SK-N-SH (cell line): Measurements from ENCODE around the gene CEP57L1. TPM values are rescaled to one million over a fixed set of nuclear protein-coding genes. Genes with fewer than 3 reads are reported as not detected.

Experiments used
- CTCF ChIA-PET: fragments of 300-600, 350-600 bp; formaldehyde crosslinking; extraction: SDS; loops from one replicate; lab custom pipeline; 2021; lab: Yijun Ruan, JAX
- POLR2A ChIA-PET: fragments of 350-600 bp; sonication (Branson Sonifier 250); formaldehyde crosslinking; extraction: SDS; loops from one replicate; lab custom pipeline; 2020; ENCODE audit warnings: antibody characterized with exemption, inconsistent platforms; lab: Yijun Ruan, JAX
- DNase-seq: peaks from one replicate; pipeline ENCODE4 v3.0.0; 2012
- H2AFZ ChIP-seq: fragments of 200-600 bp; sonication (generic); 2 replicates; pipeline ENCODE4 v1.8.1; 2016; ENCODE audit warnings: antibody characterized with exemption, mild to moderate bottlenecking, low read depth
- H3F3A ChIP-seq: fragments of 200-600 bp; sonication (generic); replicated peaks from 2 replicates; pipeline ENCODE3; 2016; ENCODE audit warnings: antibody characterized with exemption, mild to moderate bottlenecking; ENCODE audit not compliant: insufficient read depth
- H3K27ac ChIP-seq, 2 experiments: fragments of 200-500 bp in 1 of 2; fragments of 200-600 bp in 1 of 2; sonication (Bioruptor generic) in 1 of 2; sonication (generic), shearing (Covaris generic) in 1 of 2; 2 replicates each; pipeline versions ENCODE4 v1.5.1 to v1.6.1; 2014 to 2016; ENCODE audit warnings: low read depth in 2 of 2, inconsistent platforms in 1 of 2, low read length in 1 of 2, mild to moderate bottlenecking in 1 of 2, mixed read lengths in 1 of 2
- H3K27me3 ChIP-seq: fragments of 200-600 bp; sonication (generic), shearing (Covaris generic); 2 replicates; pipeline ENCODE4 v1.6.1; 2016; ENCODE audit warnings: mixed run types; ENCODE audit not compliant: insufficient read depth
- H3K36me3 ChIP-seq, 2 experiments: fragments of 200-500 bp in 1 of 2; fragments of 200-600 bp in 1 of 2; sonication (Bioruptor generic) in 1 of 2; sonication (generic) in 1 of 2; replicated peaks in 1 of 2; 2 replicates each; pipeline versions ENCODE3 to v1.5.1; 2014 to 2016; ENCODE audit warnings: low read length in 1 of 2, mild to moderate bottlenecking in 1 of 2; ENCODE audit not compliant: insufficient read depth in 2 of 2, control insufficient read depth in 1 of 2
- H3K4me1 ChIP-seq, 2 experiments: fragments of 200-500 bp in 1 of 2; fragments of 200-600 bp in 1 of 2; sonication (Bioruptor generic) in 1 of 2; sonication (generic), shearing (Covaris generic) in 1 of 2; 2 replicates each; pipeline versions ENCODE4 v1.5.1 to v1.6.1; 2014 to 2016; ENCODE audit warnings: low read depth in 1 of 2, low read length in 1 of 2, mixed run types in 1 of 2; ENCODE audit not compliant: insufficient read depth in 2 of 2, control insufficient read depth in 1 of 2
- H3K4me2 ChIP-seq: fragments of 200-600 bp; sonication (generic), shearing (Covaris generic); 2 replicates; pipeline ENCODE4 v1.6.1; 2017; ENCODE audit warnings: mixed run types
- H3K4me3 ChIP-seq, 2 experiments: fragments of 200-500 bp in 1 of 2; fragments of 200-600 bp in 1 of 2; sonication (Bioruptor generic) in 1 of 2; sonication (generic), shearing (Covaris generic) in 1 of 2; 2 replicates each; pipeline versions ENCODE4 v1.5.1 to v1.8.1; 2014 to 2016; ENCODE audit warnings: low read depth in 2 of 2, inconsistent platforms in 1 of 2, low read length in 1 of 2, mild to moderate bottlenecking in 1 of 2, mixed read lengths in 1 of 2, moderate library complexity in 1 of 2
- H3K79me2 ChIP-seq: fragments of 200-600 bp; sonication (generic); 2 replicates; pipeline ENCODE4 v1.8.1; 2017; ENCODE audit warnings: mild to moderate bottlenecking; ENCODE audit not compliant: insufficient read depth
- H3K9ac ChIP-seq: fragments of 200-600 bp; sonication (generic); 2 replicates; pipeline ENCODE4 v1.6.1; 2017; ENCODE audit warnings: mixed run types
- H3K9me2 ChIP-seq: fragments of 200-600 bp; sonication (generic); 2 replicates; pipeline ENCODE4 v1.6.1; 2017; ENCODE audit warnings: mixed run types
- H3K9me3 ChIP-seq: fragments of 200-600 bp; sonication (generic); 2 replicates; pipeline ENCODE4 v1.6.1; 2017; ENCODE audit warnings: mixed run types, mild to moderate bottlenecking, moderate library complexity
- H4K20me1 ChIP-seq: fragments of 200-600 bp; sonication (generic); 2 replicates; pipeline ENCODE4 v1.6.1; 2017; ENCODE audit warnings: mild to moderate bottlenecking, mixed run types; ENCODE audit not compliant: insufficient read depth
- CHD2 ChIP-seq: fragments of 150-350 bp; IDR thresholded peaks from 2 replicates; pipeline ENCODE4 v1.6.1; 2018; ENCODE audit warnings: low read length; ENCODE audit not compliant: partially characterized antibody
- CTCF ChIP-seq: fragments of 200-600 bp; sonication (generic); IDR thresholded peaks from 2 replicates; pipeline ENCODE4 v1.6.1; 2017; ENCODE audit warnings: antibody characterized with exemption, mild to moderate bottlenecking, moderate library complexity
- ELF1 ChIP-seq: IDR thresholded peaks from 2 replicates; pipeline ENCODE4 v1.4.0; 2012
- GABPA ChIP-seq: IDR thresholded peaks from 2 replicates; pipeline ENCODE4 v1.4.0; 2012; ENCODE audit warnings: low read depth, mild to moderate bottlenecking
- IRF3 ChIP-seq: fragments of 150-350 bp; IDR thresholded peaks from 2 replicates; pipeline ENCODE4 v1.6.1; 2016; ENCODE audit warnings: mild to moderate bottlenecking, low read depth, low read length
- MAX ChIP-seq: IDR thresholded peaks from 2 replicates; pipeline ENCODE4 v1.4.0; 2012; ENCODE audit warnings: low read depth
- MEF2A ChIP-seq: IDR thresholded peaks from 2 replicates; pipeline ENCODE4 v1.4.0; 2012; ENCODE audit warnings: low read depth, borderline replicate concordance
- MXI1 ChIP-seq: IDR thresholded peaks from 2 replicates; pipeline ENCODE4 v1.6.1; 2012; ENCODE audit warnings: mild to moderate bottlenecking, low read depth, low read length, improper control_type of control experiment
- NRF1 ChIP-seq: IDR thresholded peaks from 2 replicates; pipeline ENCODE4 v1.6.1; 2012; ENCODE audit warnings: low read depth, mild to moderate bottlenecking, low read length
- POLR2AphosphoS5 ChIP-seq: IDR thresholded peaks from 2 replicates; pipeline ENCODE4 v1.6.1; 2012; ENCODE audit warnings: low read depth, low read length
- RCOR1 ChIP-seq: fragments of 150-350 bp; IDR thresholded peaks from 2 replicates; pipeline ENCODE4 v1.6.1; 2017; ENCODE audit warnings: antibody characterized with exemption, low read length
- RFX5 ChIP-seq: IDR thresholded peaks from 2 replicates; pipeline ENCODE4 v1.6.1; 2012; ENCODE audit warnings: mild to moderate bottlenecking, improper control_type of control experiment, low read length
- YY1 ChIP-seq: IDR thresholded peaks from 2 replicates; pipeline ENCODE4 v1.4.0; 2012; ENCODE audit warnings: low read depth, mild to moderate bottlenecking
- WGBS: methylation state at CpG from one replicate; pipeline ENCODE4 v1.1.6; 2017; ENCODE audit warnings: low lambda C conversion rate; 5-methylcytosine and 5-hydroxymethylcytosine counted together
- polyA plus RNA-seq, 3 experiments: library from polyadenylated mRNA; depleted of rRNA; stranded (reverse); fragments of >200 nt; gene quantifications; 2 replicates each; pipeline ENCODE4 v1.2.3, GENCODE V29; 2012

CEP57L1 gene
- 7.3 and 8.3 TPM in 2 replicates for polyA plus RNA-seq (2012; rRNA removed)
- 7.4 and 12.2 TPM in 2 replicates for polyA plus RNA-seq (2012; cell fraction: cytosol; rRNA removed)
- 7.9 and 11.1 TPM in 2 replicates for polyA plus RNA-seq (2012; cell fraction: nucleus; rRNA removed)

- peak within 1 kb of the TSS; percentile 91 for H3K4me2 ChIP-seq
- peaks cover 5% of the 10 kb centered on the region for H3F3A ChIP-seq
- TF ChIP-seq YY1 (no peak), MEF2A (no peak), IRF3 (no peak), ELF1 (0 out of 2 replicates have a peak, but pooled peaks have one; percentile 11), RCOR1 (peak; percentile 42; the same call in 1 of the 2 replicates), MAX (peak; percentile 8; the same call in 1 of the 2 replicates), CHD2 (peak; percentile 24), NRF1 (peak; percentile 95), RFX5 (no peak), CTCF (peak; percentile 14; the same call in 1 of the 2 replicates), POLR2AphosphoS5 (peak; percentile 54), GABPA (peak; percentile 71), MXI1 (peak; percentile 70)
- TF ChIP-seq, all 33 proteins: peak for 9
- H2AFZ ChIP-seq = peak within 1 kb of the TSS; percentile 92
- no peaks in the 10 kb centered on the region for H3K27me3 ChIP-seq
- peaks cover 14% of the 10 kb centered on the region; the same call in 1 of the 2 replicates for H4K20me1 ChIP-seq
- H3K4me1 ChIP-seq = peaks cover 5 to 15% of the 10 kb centered on the region in 2 experiments; a peak in 2 of 4 replicates
- peak within 1 kb of the TSS; percentile 96 for H3K4me3 ChIP-seq
- DNase-seq = peak; percentile 83
- H3K27ac ChIP-seq = peak within 1 kb of the TSS; percentile 99
- H3K9me3 ChIP-seq = no peaks in the 10 kb centered on the region
- peaks cover 79% of the 10 kb centered on the region for H3K79me2 ChIP-seq
- no peaks in the 10 kb centered on the region for H3K36me3 ChIP-seq
- peak within 1 kb of the TSS; percentile 97 for H3K9ac ChIP-seq
- no peaks in the 10 kb centered on the region for H3K9me2 ChIP-seq
- ChIA-PET POLR2A (interaction anchor here (0.7 to 1.3 kb wide), 5 partner anchors 10 to 535 kb away, joined by 3 to 5 read pairs (median 4); partner anchors contain the start of gene FOXO3), CTCF (interaction anchor here (1.0 to 3.0 kb wide), 5 partner anchors 11 to 346 kb away, joined by 3 to 9 read pairs (median 3); partner anchors contain the start of genes PPIL6 and SMPD2)
- WGBS = under 1% methylated on average over 41 of the region's 49 CpGs
These were observed at the start of gene CEP57L1 for GRCh38 chr6:109095036-109095834. CEP57L1 (plus strand) TSS chr6:109095507; CDS start chr6:109145222, 49,715 bp downstream.
